IgD-negative memory B cell (primary cell): ENCODE data around the gene PRSS27. TPM values are rescaled to one million over a fixed set of nuclear protein-coding genes. Genes with fewer than 3 reads are reported as not detected.

ENCODE experiments used
- H3K27ac Mint-ChIP-seq, 3 donors: one replicate each; pipeline ENCODE4 v1.8.0; 2020 to 2022; ENCODE audit warnings: mild to moderate bottlenecking in 3 of 3, mixed read lengths in 3 of 3, moderate library complexity in 1 of 3
- H3K27me3 Mint-ChIP-seq: one replicate; pipeline ENCODE4 v1.8.0; 2021; ENCODE audit warnings: mixed read lengths
- H3K36me3 Mint-ChIP-seq: one replicate; pipeline ENCODE4 v1.8.0; 2020; ENCODE audit warnings: mild to moderate bottlenecking, mixed read lengths
- H3K4me1 Mint-ChIP-seq, 3 donors: one replicate each; pipeline ENCODE4 v1.8.0; 2020 to 2022; ENCODE audit warnings: mixed read lengths in 3 of 3, mild to moderate bottlenecking in 1 of 3
- H3K4me3 Mint-ChIP-seq, 4 donors: one replicate each; pipeline ENCODE4 v1.8.0; 2020 to 2022; ENCODE audit warnings: mild to moderate bottlenecking in 4 of 4, mixed read lengths in 4 of 4, moderate library complexity in 3 of 4
- H3K9me3 Mint-ChIP-seq, 3 donors: one replicate each; pipeline ENCODE4 v1.8.0; 2020 to 2021; ENCODE audit warnings: mixed read lengths in 3 of 3, mild to moderate bottlenecking in 1 of 3
- polyA plus RNA-seq: library from polyadenylated mRNA; unstranded; fragments of 300-500 nt; fragmentation: Illumina TruSeq; gene quantifications from one replicate; pipeline ENCODE4 v1.2.3, GENCODE V29; 2021

PRSS27 gene
- polyA plus RNA-seq: not detected

- Mint-ChIP-seq H3K9me3 (no peaks in the 10 kb centered on the region), H3K4me1 (peaks cover 0 to 1% (median under 1%) of the 10 kb centered on the region in 3 donors), H3K36me3 (no peaks in the 10 kb centered on the region), H3K4me3 (peak within 1 kb of the TSS; percentile 60 to 89 (median 74)), H3K27ac (peak within 1 kb of the TSS in 1 of 3 donors; percentile 10), H3K27me3 (peaks cover 3% of the 10 kb centered on the region)
Measured at GRCh38 chr16:2720064-2720457, at the start of gene PRSS27. Gene PRSS27 (minus strand): TSS chr16:2720224. CDS start chr16:2720160, 64 bp downstream.

- Mint-ChIP-seq H3K4me3 (peak overlapping the region in 2 of 4 donors; percentile 18 to 49), H3K36me3 (peaks cover 9% of the 10 kb centered on the region), H3K27me3 (no peaks in the 10 kb centered on the region)
Measured at GRCh38 chr16:2769675-2770056, 49.6 kb upstream of the PRSS27 start.

GRCh38 chr16:2769100-2769529, 49.1 kb upstream of the PRSS27 start:
- H3K27me3 Mint-ChIP-seq: no peaks in the 10 kb centered on the region
- H3K4me1 Mint-ChIP-seq: peaks cover 0 to 17% (median 5%) of the 10 kb centered on the region in 3 donors
- H3K4me3 Mint-ChIP-seq: no peak overlapping the region
- peak overlapping the region in 2 of 3 donors; percentile 63 to 97 for H3K27ac Mint-ChIP-seq
- no peaks in the 10 kb centered on the region for H3K9me3 Mint-ChIP-seq
- peaks cover 9% of the 10 kb centered on the region for H3K36me3 Mint-ChIP-seq

More at GRCh38 chr16:2769675-2770056, 49.6 kb upstream of the PRSS27 start:
- Mint-ChIP-seq H3K27ac (peak overlapping the region; percentile 19 to 97 (median 82)), H3K4me1 (peaks cover 0 to 17% (median 5%) of the 10 kb centered on the region in 3 donors), H3K9me3 (no peaks in the 10 kb centered on the region)

GRCh38 chr16:2768403-2769089, 48.5 kb upstream of the PRSS27 start:
- peaks cover 0 to 17% (median 5%) of the 10 kb centered on the region in 3 donors for H3K4me1 Mint-ChIP-seq
- H3K27ac Mint-ChIP-seq: peak overlapping the region; percentile 63 to 90 (median 82)
- H3K36me3 Mint-ChIP-seq: peaks cover 13% of the 10 kb centered on the region
- no peaks in the 10 kb centered on the region for H3K9me3 Mint-ChIP-seq
- H3K4me3 Mint-ChIP-seq: peak overlapping the region in 1 of 4 donors; percentile 55
- no peaks in the 10 kb centered on the region for H3K27me3 Mint-ChIP-seq

GRCh38 chr16:2767891-2768290, 47.9 kb upstream of the PRSS27 start:
- no peaks in the 10 kb centered on the region for H3K9me3 Mint-ChIP-seq
- peak overlapping the region in 2 of 4 donors; percentile 38 to 55 for H3K4me3 Mint-ChIP-seq
- peaks cover 0 to 17% (median 6%) of the 10 kb centered on the region in 3 donors for H3K4me1 Mint-ChIP-seq
- no peaks in the 10 kb centered on the region for H3K27me3 Mint-ChIP-seq
- peak overlapping the region; percentile 16 to 90 (median 82) for H3K27ac Mint-ChIP-seq
- peaks cover 13% of the 10 kb centered on the region for H3K36me3 Mint-ChIP-seq

GRCh38 chr16:2767140-2767731, 47.2 kb upstream of the PRSS27 start:
- peak overlapping the region in 2 of 3 donors; percentile 84 to 91 for H3K27ac Mint-ChIP-seq
- peaks cover 13% of the 10 kb centered on the region for H3K36me3 Mint-ChIP-seq
- H3K4me3 Mint-ChIP-seq: peak overlapping the region in 1 of 4 donors; percentile 75
- H3K9me3 Mint-ChIP-seq: no peaks in the 10 kb centered on the region
- peaks cover 0 to 15% (median 3%) of the 10 kb centered on the region in 3 donors for H3K4me1 Mint-ChIP-seq
- no peaks in the 10 kb centered on the region for H3K27me3 Mint-ChIP-seq

- Mint-ChIP-seq H3K36me3 (peaks cover 11% of the 10 kb centered on the region), H3K27me3 (no peaks in the 10 kb centered on the region), H3K4me1 (peaks cover 0 to 15% (median 3%) of the 10 kb centered on the region in 3 donors), H3K9me3 (no peaks in the 10 kb centered on the region), H3K4me3 (peak overlapping the region in 3 of 4 donors; percentile 30 to 79 (median 75)), H3K27ac (peak overlapping the region; percentile 84 to 91 (median 89))
Measured at GRCh38 chr16:2766430-2767139, 46.6 kb upstream of the PRSS27 start.

GRCh38 chr16:2765462-2766404, 45.7 kb upstream of the PRSS27 start:
- no peaks in the 10 kb centered on the region for H3K9me3 Mint-ChIP-seq

GRCh38 chr16:2764718-2765117, 44.7 kb upstream of the PRSS27 start:
- Mint-ChIP-seq H3K9me3 (no peaks in the 10 kb centered on the region), H3K4me1 (peaks cover 3 to 15% (median 8%) of the 10 kb centered on the region in 3 donors), H3K36me3 (peaks cover 17% of the 10 kb centered on the region), H3K4me3 (peak overlapping the region in 1 of 4 donors; percentile 75), H3K27ac (peak overlapping the region in 2 of 3 donors; percentile 42 to 84), H3K27me3 (no peaks in the 10 kb centered on the region)

More at GRCh38 chr16:2765462-2766404, 45.7 kb upstream of the PRSS27 start:
- H3K27ac Mint-ChIP-seq: peak overlapping the region; percentile 84 to 91 (median 89)
- peaks cover 14% of the 10 kb centered on the region for H3K36me3 Mint-ChIP-seq
- H3K4me3 Mint-ChIP-seq: peak overlapping the region in 2 of 4 donors; percentile 75 to 79
- peaks cover 3 to 15% (median 6%) of the 10 kb centered on the region in 3 donors for H3K4me1 Mint-ChIP-seq
- H3K27me3 Mint-ChIP-seq: no peaks in the 10 kb centered on the region

- Mint-ChIP-seq H3K36me3 (peaks cover 19% of the 10 kb centered on the region), H3K4me1 (peaks cover 5 to 15% (median 14%) of the 10 kb centered on the region in 3 donors), H3K4me3 (peak overlapping the region in 1 of 4 donors; percentile 7), H3K27ac (peak overlapping the region; percentile 71 to 84 (median 73)), H3K27me3 (no peaks in the 10 kb centered on the region), H3K9me3 (no peaks in the 10 kb centered on the region)
Measured at GRCh38 chr16:2763173-2763572, 43.1 kb upstream of the PRSS27 start.

GRCh38 chr16:2762711-2763110, 42.7 kb upstream of the PRSS27 start:
- Mint-ChIP-seq H3K27me3 (no peaks in the 10 kb centered on the region), H3K27ac (peak overlapping the region; percentile 16 to 83 (median 73)), H3K36me3 (peaks cover 19% of the 10 kb centered on the region), H3K4me3 (peak overlapping the region in 1 of 4 donors; percentile 7), H3K9me3 (no peaks in the 10 kb centered on the region), H3K4me1 (peaks cover 6 to 14% (median 14%) of the 10 kb centered on the region in 3 donors)

GRCh38 chr16:2761886-2762583, 42.0 kb upstream of the PRSS27 start:
- Mint-ChIP-seq H3K27ac (peak overlapping the region; percentile 16 to 83 (median 73)), H3K27me3 (no peaks in the 10 kb centered on the region), H3K4me1 (peaks cover 10 to 15% (median 14%) of the 10 kb centered on the region in 3 donors), H3K9me3 (no peaks in the 10 kb centered on the region), H3K4me3 (peak overlapping the region in 1 of 4 donors; percentile 7), H3K36me3 (peaks cover 19% of the 10 kb centered on the region)

- Mint-ChIP-seq H3K9me3 (no peaks in the 10 kb centered on the region), H3K4me1 (peaks cover 15 to 20% (median 15%) of the 10 kb centered on the region in 3 donors), H3K27me3 (no peaks in the 10 kb centered on the region), H3K27ac (peak overlapping the region in 1 of 3 donors; percentile 39), H3K4me3 (peak overlapping the region in 1 of 4 donors; percentile 67), H3K36me3 (peaks cover 19% of the 10 kb centered on the region)
Measured at GRCh38 chr16:2761472-2761871, 41.4 kb upstream of the PRSS27 start.
